Germinal center (tissue), 1 donor: ENCODE results near the gene KCNT2.
"Not testable (repeated sequence)": the region's sequence is repeated elsewhere in the genome, so short reads cannot be mapped to it uniquely, and the experiment has no call there.

Experiments
- DNase-seq: peaks from one replicate; pipeline ENCODE4 v3.0.0; 2012; ENCODE audit warnings: mixed read lengths, low spot score

The KCNT2 gene

DNA sequence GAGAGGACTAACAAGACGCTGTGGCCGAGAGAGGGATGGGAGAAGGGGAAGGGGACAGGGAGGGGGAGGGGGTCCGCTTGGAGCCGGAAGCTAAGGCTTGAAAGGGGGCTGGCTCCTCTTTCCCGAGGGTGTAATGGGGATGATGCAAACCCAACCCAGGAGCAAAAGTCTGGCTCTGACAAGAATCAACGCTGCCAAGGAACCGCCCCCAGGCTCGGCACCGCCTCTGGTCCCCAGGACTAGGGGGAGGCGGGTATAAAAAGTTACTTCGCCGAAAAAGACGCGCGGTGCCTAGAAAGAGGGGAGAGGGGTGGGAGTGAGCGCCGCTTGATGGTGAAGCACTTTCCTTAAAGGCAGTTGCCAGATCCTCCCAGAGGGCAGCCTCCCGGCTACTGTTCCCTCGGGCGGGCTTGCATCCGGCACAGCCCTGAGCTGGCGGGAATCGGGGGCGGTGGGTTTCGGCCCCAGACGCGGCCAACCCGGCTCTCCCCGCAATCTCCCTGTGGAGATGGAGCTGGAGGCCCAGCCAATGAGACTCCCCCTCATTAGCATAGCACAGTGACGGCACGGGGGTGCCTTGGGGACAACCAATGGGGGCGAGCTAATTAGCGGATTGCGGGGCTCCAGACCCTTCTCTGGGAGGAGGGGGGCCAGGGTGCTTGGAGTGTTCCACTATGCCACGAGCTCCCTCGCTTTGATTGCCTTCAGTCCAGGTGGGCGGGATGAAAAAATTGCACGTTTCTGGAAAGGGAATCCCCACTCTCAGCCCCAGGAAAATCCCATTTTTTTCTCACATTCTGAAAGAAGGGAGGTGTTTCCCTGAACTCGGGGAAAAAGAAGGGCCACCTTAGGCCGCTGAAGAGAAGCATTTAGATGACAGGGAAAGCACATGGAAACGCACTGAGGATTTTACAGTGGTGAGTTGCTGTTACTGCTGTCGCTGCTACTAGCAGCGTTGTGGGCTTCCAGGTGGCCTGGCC lies at the start of gene KCNT2:
Gene KCNT2 (minus strand): TSS at position 51 of the 980 bp plus-strand sequence. CDS start 131 bp downstream, outside the sequence.
- DNase-seq = no peak

DNA sequence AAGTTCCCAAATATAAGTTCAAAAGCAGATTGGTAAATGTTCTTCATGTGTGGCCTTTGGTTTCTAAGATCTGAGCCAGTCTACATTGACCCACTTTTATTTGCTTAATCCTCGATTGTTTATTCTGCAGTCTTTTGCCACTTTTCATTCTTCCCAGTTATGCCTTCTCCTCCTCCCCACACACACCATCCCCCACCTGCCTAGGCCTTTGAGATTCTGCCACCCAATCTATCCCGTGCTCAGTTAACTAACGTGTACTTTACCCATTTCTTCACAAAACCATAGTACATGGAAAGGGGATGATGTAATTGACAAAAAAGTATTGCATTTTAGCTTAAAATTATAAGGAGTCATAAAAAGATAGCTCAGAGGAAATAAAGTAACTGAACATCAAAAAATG lies 47.3 kb upstream of the KCNT2 start:
- DNase-seq = no peak

DNA sequence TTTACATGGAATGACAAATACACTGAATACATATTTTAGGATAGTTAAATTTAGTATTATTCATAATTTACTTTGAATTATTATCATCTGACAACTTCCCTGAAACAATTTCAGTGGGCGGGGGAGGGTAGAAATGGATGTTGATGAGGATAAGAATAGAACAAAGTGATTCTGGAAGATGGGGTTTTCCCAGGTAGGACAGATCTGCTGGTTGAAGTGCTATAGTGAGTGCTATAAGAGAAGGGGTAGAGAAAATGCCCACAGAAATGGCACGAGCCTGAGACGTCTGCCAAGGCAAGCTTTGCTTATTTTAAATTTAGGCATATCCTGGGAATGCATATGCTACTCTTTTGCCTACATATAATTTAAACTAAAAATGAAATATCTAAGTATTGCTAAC lies 46.8 kb upstream of the KCNT2 start:
- no peak for DNase-seq

GRCh38 chr1:196654271-196654670 lies 46.0 kb upstream of the KCNT2 start:
- no peak for DNase-seq

GRCh38 chr1:196651637-196652215 lies 43.5 kb upstream of the KCNT2 start, which contains the start of gene CFH:
Gene CFH, plus strand, starts transcription at chr1:196652043. Its CDS starts 75 bp downstream, at chr1:196652118.
- DNase-seq = no peak

DNA sequence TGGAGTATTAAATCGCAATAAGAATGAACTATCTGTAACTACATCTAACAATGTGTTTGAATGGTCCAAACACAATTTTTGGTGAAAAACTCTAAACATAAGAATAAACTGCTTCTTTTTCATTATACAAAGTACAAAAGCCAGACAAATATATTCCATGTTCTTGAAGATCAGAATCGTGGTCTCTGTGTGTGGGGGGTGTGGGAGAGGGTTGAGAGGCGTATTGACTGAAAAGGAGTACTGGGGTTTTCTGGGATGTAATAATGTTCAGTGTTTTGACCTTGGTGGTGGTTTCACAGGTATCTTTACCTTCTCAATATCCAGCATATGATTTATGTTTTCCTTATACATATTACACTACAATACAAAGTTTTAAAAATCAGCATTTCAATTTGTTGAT lies 42.8 kb upstream of the KCNT2 start:
- DNase-seq = no peak

DNA sequence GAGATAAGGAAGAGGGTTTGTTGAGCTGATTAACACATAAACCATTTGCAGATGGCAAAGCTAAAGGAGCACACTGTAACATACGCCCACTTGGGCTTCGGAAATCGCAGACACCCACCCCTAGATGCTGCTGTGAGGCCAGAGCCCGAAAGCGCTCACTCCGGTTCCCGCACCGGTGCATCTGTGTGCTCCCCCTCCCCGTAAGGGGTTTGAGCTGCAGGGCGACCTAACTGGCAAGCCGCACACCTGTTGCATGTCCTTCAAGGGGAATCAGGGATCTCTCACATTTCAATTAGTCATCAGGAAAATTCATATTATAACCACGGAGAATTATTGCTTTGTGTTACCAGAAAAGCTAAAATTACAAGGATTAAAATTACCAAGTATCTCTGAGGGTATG lies 42.2 kb upstream of the KCNT2 start:
- no peak for DNase-seq

DNA sequence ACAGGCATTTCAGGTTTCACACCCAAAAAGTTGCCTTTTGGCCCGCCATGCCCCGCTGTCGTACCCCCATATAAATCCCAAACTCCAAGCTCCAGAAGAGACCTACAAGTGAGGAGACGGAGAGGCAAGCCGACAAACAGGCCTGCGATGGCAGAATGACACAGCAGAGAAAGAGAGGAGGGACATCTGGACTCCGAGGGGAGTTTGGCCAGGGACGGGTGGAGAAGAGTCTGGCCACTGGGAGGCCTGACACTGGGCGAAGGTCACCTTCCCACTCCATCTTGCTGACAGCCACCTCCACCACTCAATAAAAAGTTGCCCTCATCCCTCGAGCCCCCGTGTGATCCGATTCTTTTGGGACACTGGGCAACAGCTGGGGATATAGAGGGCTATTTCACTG lies 41.8 kb upstream of the KCNT2 start:
- no peak for DNase-seq

DNA sequence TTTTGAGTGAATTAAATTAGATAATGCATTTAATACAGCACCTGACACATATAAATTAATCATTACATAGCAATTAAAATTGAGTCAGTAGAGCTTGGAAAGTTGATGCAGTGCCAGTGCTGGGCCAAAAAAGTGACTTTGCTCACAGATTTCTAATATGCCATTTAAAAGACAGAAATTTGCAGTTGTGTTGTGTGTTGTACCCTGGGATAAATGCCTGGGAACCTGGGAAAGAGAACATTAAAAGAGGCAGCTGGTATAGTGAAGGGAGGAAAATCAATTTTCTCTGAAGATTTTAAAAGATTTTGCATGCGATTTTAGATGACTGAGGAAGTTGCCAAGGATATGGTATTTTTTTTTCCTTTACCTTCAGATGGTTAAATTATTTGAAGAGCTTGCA lies 32.7 kb upstream of the KCNT2 start:
- no peak for DNase-seq

GRCh38 chr1:196639291-196639690 lies 31.1 kb upstream of the KCNT2 start:
- DNase-seq = not testable (repeated sequence)

GRCh38 chr1:196638466-196638865 lies 30.2 kb upstream of the KCNT2 start:
- DNase-seq = no peak

GRCh38 chr1:196637606-196638005 lies 29.4 kb upstream of the KCNT2 start:
- no peak for DNase-seq

- DNase-seq = no peak
These were observed 20.6 kb upstream of the KCNT2 start for GRCh38 chr1:196628838-196629237.

DNA sequence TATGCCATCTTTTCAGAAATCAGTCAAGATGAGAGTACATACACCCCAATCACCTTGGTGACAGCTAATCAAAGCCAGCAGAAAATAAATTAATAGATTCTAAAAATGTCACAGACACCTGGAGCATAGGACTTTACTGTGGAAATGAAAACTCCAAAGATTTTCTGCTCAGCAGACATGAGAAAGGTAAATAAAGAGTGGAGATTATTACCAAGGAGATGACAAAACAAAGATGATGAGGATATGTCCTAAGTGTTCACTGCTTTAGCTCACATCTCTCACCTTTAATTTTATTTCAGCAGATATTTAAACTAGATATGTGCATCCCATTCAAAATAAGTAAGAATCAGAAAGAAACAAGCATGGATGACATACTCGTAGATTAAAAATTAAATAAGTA lies 14.8 kb upstream of the KCNT2 start:
- DNase-seq = no peak

DNA sequence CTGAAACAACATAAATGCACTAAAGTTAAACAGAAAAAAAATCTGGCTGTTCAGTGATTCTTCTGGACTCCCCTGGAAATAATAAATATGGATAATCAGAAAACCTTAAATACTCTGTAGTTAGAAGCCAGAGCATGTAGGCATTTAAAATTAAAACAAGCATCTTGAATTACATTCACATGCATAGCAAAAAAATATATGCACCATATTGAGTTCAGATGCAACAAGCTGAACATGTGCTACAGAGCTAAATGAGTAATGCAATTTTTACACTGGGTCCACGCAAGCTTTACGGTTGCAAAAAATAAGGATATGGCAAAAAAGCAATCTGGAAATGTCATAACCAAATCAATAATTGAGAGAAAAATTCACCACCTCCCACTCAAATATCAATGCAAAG lies 11.5 kb upstream of the KCNT2 start:
- no peak for DNase-seq

DNA sequence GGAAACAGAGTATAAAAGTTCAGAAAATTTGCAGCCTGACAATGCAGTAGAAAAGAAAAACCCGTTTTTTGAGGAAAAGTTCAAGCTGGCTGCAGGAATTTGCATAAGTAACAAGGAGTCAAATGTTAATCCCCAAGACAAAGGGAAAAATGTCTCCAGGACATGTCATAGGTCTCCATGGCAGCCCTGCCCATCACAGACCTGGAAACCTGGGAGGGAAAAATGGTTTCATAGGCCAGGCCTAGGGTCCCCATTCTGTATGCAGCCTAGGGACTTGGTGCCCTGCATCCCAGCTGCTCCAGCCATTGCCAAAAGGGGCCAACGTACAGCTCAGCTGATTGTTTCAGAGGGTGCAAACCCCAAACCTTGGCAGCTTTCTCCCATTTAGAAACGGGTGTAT lies 3.6 kb upstream of the KCNT2 start:
- DNase-seq = no peak

GRCh38 chr1:196609370-196609737 lies 1.1 kb upstream of the KCNT2 start:
- DNase-seq = no peak

DNA sequence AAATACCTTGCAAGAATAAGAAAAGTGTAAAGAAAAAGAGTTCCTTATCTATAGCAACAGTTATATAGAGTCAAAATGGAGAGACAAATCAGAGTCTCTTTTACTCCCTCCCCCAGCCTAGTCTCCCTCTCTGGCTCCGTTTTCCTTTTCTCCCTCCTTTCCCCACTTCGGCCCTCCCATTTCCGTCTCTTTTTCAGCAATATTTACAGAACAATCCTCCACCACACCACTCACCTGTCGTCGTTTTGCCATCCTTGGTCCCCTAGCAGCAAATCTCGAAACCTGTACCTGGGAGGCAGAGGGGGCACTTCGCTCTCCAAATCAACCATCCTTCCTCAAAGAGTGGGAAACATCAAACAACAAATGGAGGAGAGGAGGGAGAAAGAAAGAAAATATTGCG lies 259 bp downstream of the KCNT2 start:
- no peak for DNase-seq

DNA sequence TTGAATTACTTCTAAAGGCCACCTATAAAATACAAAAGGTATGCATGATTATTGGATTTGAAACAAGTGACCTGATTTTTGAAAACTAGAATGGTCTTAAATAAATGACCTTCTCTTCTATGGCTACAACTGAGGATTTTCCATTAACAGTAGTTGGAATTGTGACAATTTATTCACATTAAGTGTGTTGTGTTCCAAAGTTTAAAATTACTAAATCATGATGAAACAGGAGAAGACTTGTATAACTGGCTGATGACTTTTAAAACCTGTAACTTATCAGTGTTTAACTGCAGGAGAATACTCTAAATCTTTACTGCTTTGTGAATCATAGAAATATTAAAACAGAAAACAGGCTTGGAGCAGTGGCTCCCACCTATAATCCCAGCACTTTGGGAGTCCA lies 4.6 kb downstream of the KCNT2 start:
- DNase-seq = no peak

GRCh38 chr1:196598942-196599748 lies 9.1 kb downstream of the KCNT2 start:
- DNase-seq = no peak

GRCh38 chr1:196594700-196595099 lies 13.5 kb downstream of the KCNT2 start:
- no peak for DNase-seq

DNA sequence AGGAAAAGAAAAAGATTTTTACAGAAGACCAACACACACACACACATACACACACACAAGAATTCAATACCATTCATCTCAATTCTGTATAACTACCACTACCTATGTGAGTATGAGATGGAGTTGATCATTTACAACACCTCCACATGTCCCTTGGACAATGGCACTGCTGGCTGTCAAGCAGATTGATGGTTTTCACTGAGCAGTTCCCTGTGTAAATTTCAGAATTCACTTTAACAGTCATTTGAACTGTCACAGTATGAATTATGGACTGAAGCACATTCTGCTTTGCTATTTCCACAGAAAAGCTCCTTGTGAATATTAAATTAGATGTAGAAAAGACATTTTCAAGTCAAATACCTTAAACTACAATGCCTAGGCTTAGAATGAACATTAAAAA lies 14.3 kb downstream of the KCNT2 start:
- no peak for DNase-seq

- no peak for DNase-seq
These were observed 17.3 kb downstream of the KCNT2 start for GRCh38 chr1:196590959-196591358.
